ENCODE measurements around the gene OR52A1. TPM values are rescaled to one million over a fixed set of nuclear protein-coding genes. Genes with fewer than 3 reads are reported as not detected.

The OR52A1 gene
- total and polyA plus RNA-seq, 9 of the 15 experiments (the other 6 are each of a cell fraction or from before 2014, with no cell fraction given), result under 0.01 to 0.33 (median 0.13) TPM; not detected in 3

GRCh38 chr11:5129457-5129877 lies 25.1 kb downstream of the OR52A1 start (continued):
- TF ChIP-seq SMARCE1 (IDR thresholded peaks at IDR 0.05), result peak; percentile 87
- TF ChIP-seq MYNN (IDR thresholded peaks at IDR 0.05), result 0 out of 2 replicates have a peak, but pooled peaks have one; percentile 33
- no peak for TF ChIP-seq MYNN (CRISPR knock-in tag; IDR thresholded peaks at IDR 0.05)
- no peak for TF ChIP-seq ATF1 (CRISPR knock-in tag; IDR thresholded peaks at IDR 0.05)
- TF ChIP-seq ATF1 (tag; IDR thresholded peaks at IDR 0.05), result peak; percentile 31; the same call in 1 of the 2 replicates
- peak in 1 of 2 experiments; percentile 54; a peak in 2 of 4 replicates for TF ChIP-seq MNT (conservative IDR thresholded peaks at IDR 0.05)
- no peak for TF ChIP-seq THRB (CRISPR knock-in tag; conservative IDR thresholded peaks at IDR 0.05)
- TF ChIP-seq CEBPG (CRISPR knock-in tag; IDR thresholded peaks at IDR 0.05), result peak; percentile 97
- peak; percentile 95 to 98 for TF ChIP-seq CEBPG (tag; conservative IDR thresholded peaks at IDR 0.05 in 1 of 2, IDR thresholded peaks at IDR 0.05 in 1 of 2)
- peak; percentile 91 for TF ChIP-seq DPF2 (IDR thresholded peaks at IDR 0.05)
- peak; percentile 83 to 88 for TF ChIP-seq TRIM24 (IDR thresholded peaks at IDR 0.05)
- no peak for TF ChIP-seq U2AF1 (optimal IDR thresholded peaks at IDR 0.05; ENCODE audit: low read depth, low read length)
- peak; percentile 91 for TF ChIP-seq CTBP1 (IDR thresholded peaks at IDR 0.05; ENCODE audit: borderline replicate concordance)
- no peak for TF ChIP-seq HDAC6 (IDR thresholded peaks at IDR 0.05; ENCODE audit: low read depth, low read length)
- TF ChIP-seq CREB3L1 (IDR thresholded peaks at IDR 0.05; ENCODE audit: borderline replicate concordance, low read depth), result peak; percentile 61; the same call in 1 of the 2 replicates
- no peak for TF ChIP-seq ZNF146 (CRISPR knock-in tag; IDR thresholded peaks at IDR 0.05; ENCODE audit: unreplicated experiment)
